ENCODE measurements around the gene SYT8. TPM values are rescaled to one million over a fixed set of nuclear protein-coding genes. Genes with fewer than 3 reads are reported as not detected.

SYT8 gene
- total RNA-seq, 1 donor from 2014 or later, result 0.17 TPM

DNA sequence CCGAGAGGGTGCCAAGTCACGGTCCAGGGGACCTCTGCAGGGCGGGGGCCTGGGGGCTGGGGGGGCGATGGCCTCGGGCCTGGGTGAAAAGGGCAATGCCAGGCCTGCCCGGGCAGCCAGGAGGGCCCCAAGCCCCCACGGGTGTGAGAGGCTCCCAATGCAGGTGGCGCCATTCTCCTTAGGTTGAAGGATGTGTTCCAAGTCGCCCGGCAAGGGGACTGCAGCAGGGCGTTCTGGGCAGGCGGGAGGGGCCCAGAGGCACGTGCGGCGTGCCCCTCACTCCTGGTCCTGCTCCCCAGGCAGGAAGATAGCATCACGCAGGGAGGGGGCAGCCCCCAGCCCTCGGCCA lies 3.3 kb downstream of the SYT8 start:
- H3K4me3 ChIP-seq (ENCODE audit: low read depth, low read length), result no peak overlapping the region
- no peaks in the 10 kb centered on the region for H3K36me3 ChIP-seq (ENCODE audit: control insufficient read depth, insufficient read depth, low read length)
- H3K27me3 ChIP-seq (ENCODE audit: control insufficient read depth, insufficient read depth, low read length), result peaks cover 9% of the 10 kb centered on the region
- DNase-seq (ENCODE audit: low read depth), result no peak
- no peak for TF ChIP-seq CTCF (IDR thresholded peaks at IDR 0.05; ENCODE audit: insufficient read depth, low read length, poor library complexity, severe bottlenecking)

DNA sequence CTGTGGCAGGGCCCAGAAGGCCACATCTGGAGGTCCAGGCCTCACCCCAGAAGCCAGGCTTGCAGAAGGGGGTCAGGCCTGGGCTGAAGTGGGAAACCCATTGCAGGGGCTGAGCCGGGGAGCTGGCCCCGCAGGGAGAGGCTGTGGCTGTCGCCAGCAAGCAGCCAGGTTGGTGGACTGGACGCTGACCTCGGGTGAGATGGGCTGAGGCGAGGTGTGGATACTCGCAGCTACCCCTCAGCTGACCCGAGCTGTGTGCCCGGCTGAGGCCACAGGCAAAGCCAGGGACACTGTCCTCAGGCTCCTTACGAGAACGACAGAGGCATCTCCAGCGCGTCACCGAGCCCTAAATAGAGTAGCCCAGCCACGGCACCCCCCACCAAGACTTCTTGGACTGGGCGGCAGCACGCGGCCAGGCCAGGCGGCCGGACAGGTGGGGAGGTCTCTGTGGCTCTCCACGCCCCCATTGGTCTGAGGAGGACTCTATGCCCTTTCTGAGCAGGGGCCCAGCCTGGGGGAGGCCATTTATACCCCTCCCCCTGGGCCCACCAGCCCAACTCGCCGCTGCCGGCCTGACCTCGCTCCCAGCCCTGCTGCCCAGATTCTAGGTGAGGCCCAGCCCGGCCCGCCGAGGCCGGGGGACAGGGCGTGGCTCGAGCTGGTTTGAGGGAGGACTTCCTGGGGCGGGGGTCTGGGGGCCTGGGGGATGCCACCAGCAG lies 3.8 kb downstream of the SYT8 start, which contains the start of gene TNNI2:
Gene TNNI2, plus strand, starts transcription at position 556 of the 719 bp plus-strand sequence. CDS start 716 bp downstream, outside the sequence.
- TF ChIP-seq CTCF (IDR thresholded peaks at IDR 0.05; ENCODE audit: insufficient read depth, low read length, poor library complexity, severe bottlenecking), result no peak
- no peak within 1 kb of the TSS for H3K4me3 ChIP-seq (ENCODE audit: low read depth, low read length)

DNA sequence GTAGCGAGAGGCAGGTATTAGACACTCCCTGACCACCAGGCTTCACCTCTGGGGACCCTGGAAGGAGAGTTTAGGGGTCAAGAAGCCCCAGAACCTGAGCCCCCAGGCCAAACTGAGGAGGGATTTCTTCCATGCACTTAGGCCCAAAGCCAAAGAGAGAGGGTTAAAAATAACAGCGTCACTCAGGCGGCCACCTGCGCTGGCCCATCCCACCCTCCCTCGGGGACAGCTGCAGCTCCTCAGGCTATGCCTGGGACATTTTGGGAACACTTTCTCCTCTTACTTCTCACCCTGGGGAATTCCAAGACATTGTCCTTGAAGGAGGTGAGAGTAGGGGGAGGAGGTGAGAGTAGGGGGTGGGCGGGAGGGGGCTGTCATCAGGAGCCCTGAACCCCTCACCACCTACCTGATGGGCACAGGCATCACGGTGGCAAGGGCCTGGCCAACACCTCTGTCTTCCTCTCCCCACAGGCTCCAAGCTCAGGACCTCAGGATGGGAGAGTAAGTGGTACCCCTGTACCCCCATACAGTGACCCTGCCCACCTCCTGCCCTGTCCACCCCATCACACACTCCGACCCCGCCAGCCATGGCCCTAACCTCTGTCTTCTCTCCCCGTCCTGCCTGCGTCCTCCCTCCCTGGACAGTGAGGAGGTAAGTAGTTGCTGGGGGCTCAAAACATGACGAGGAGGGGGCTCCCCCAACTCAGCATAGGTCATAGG lies 4.6 kb downstream of the SYT8 start:
- no peaks in the 10 kb centered on the region for H3K36me3 ChIP-seq (ENCODE audit: control insufficient read depth, insufficient read depth, low read length)
- no peak overlapping the region for H3K4me3 ChIP-seq (ENCODE audit: low read depth, low read length)
- peaks cover 14% of the 10 kb centered on the region for H3K27me3 ChIP-seq (ENCODE audit: control insufficient read depth, insufficient read depth, low read length)
- TF ChIP-seq CTCF (IDR thresholded peaks at IDR 0.05; ENCODE audit: insufficient read depth, low read length, poor library complexity, severe bottlenecking), result no peak
- no peak for DNase-seq (ENCODE audit: low read depth)

More for the DNA sequence above, 3.8 kb downstream of the SYT8 start, which contains the start of gene TNNI2:
- peaks cover 7% of the 10 kb centered on the region for H3K27me3 ChIP-seq (ENCODE audit: control insufficient read depth, insufficient read depth, low read length)
- no peak for DNase-seq (ENCODE audit: low read depth)
- H3K36me3 ChIP-seq (ENCODE audit: control insufficient read depth, insufficient read depth, low read length), result no peaks in the 10 kb centered on the region

DNA sequence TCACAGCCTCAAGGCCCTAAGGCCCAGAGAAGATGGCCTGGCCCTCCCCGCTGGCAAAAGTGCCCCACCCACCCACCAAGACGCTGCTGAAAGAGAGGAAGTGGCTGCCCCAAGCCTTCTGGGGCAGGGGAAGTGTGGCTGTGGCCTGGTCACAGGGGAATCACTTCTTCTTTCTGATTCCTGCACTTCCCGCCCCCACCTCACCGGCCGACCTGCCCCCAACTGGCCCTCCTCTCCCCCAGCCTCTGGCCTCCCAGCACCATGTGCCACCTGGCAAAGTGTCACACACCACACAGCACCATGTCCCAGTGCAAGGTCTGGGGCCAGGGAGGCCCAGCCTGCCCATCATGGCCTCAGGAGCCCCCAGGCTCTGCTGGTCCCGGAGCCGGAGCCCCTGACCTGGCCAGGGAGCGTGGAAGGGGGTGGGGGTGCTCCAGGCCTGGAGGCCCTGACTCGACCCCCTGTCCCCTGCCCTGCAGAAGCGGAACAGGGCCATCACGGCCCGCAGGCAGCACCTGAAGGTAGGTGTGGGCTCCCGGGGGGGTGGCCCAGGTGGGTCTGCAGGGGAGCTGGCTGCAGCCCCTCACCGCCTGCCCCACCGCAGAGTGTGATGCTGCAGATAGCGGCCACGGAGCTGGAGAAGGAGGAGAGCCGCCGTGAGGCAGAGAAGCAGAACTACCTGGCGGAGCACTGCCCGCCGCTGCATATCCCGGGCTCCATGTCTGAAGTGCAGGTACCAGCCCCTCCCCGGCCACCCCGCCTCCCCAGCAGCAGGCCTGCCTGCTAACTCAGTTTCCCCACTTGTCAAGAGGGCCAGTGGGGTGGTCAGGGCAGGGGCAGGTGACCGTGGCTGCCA lies 5.4 kb downstream of the SYT8 start:
- DNase-seq (ENCODE audit: low read depth), result no peak
- Histone ChIP-seq H3K36me3 (ENCODE audit: control insufficient read depth, insufficient read depth, low read length) (no peaks in the 10 kb centered on the region), H3K4me3 (ENCODE audit: low read depth, low read length) (no peak overlapping the region), H3K27me3 (ENCODE audit: control insufficient read depth, insufficient read depth, low read length) (peaks cover 16% of the 10 kb centered on the region)
- TF ChIP-seq CTCF (IDR thresholded peaks at IDR 0.05; ENCODE audit: insufficient read depth, low read length, poor library complexity, severe bottlenecking), result no peak

GRCh38 chr11:1840780-1841480 lies 6.1 kb downstream of the SYT8 start:
- no peak for TF ChIP-seq CTCF (IDR thresholded peaks at IDR 0.05; ENCODE audit: insufficient read depth, low read length, poor library complexity, severe bottlenecking)
- Histone ChIP-seq H3K4me3 (ENCODE audit: low read depth, low read length) (no peak overlapping the region), H3K27me3 (ENCODE audit: control insufficient read depth, insufficient read depth, low read length) (peaks cover 18% of the 10 kb centered on the region), H3K36me3 (ENCODE audit: control insufficient read depth, insufficient read depth, low read length) (no peaks in the 10 kb centered on the region)
- no peak for DNase-seq (ENCODE audit: low read depth)

Data from kidney epithelial cell (primary cell).